H9 (cell line): ENCODE data around the gene KSR1. TPM values are rescaled to one million over a fixed set of nuclear protein-coding genes. Genes with fewer than 3 reads are reported as not detected.
A peak's percentile ranks its signal among the peaks of the same experiment; 100 is the strongest.

Experiments used
- DNase-seq: peaks from one replicate; pipeline ENCODE4 v3.0.0-alpha.2; 2017
- H2AFZ ChIP-seq: one replicate; pipeline ENCODE4 v1.6.1; 2013; ENCODE audit warnings: mild to moderate bottlenecking, low read length, control low read depth, moderate library complexity
- H2AK5ac ChIP-seq: 2 replicates; pipeline ENCODE4 v1.6.1; 2013; ENCODE audit warnings: low read length, control low read depth, mixed read lengths; ENCODE audit not compliant: insufficient read length
- H2BK120ac ChIP-seq: one replicate; pipeline ENCODE4 v1.6.1; 2013; ENCODE audit warnings: low read depth, mild to moderate bottlenecking, low read length, control low read depth, inconsistent platforms; ENCODE audit not compliant: poor library complexity, severe bottlenecking
- H2BK12ac ChIP-seq: 2 replicates; pipeline ENCODE4 v1.6.1; 2013; ENCODE audit warnings: low read length, control low read depth, mixed read lengths, low read depth; ENCODE audit not compliant: insufficient read length
- H2BK15ac ChIP-seq: 2 replicates; pipeline ENCODE4 v1.6.1; 2013; ENCODE audit warnings: low read depth, low read length, control low read depth
- H2BK20ac ChIP-seq: one replicate; pipeline ENCODE4 v1.6.1; 2013; ENCODE audit warnings: low read depth, mild to moderate bottlenecking, low read length, control low read depth, inconsistent platforms; ENCODE audit not compliant: poor library complexity, severe bottlenecking
- H2BK5ac ChIP-seq: 2 replicates; pipeline ENCODE4 v1.6.1; 2013; ENCODE audit warnings: low read length, control low read depth, mixed read lengths; ENCODE audit not compliant: insufficient read length
- H3K14ac ChIP-seq: 2 replicates; pipeline ENCODE4 v1.6.1; 2013; ENCODE audit warnings: low read length, control low read depth; ENCODE audit not compliant: insufficient read depth
- H3K18ac ChIP-seq: 2 replicates; pipeline ENCODE4 v1.6.1; 2013; ENCODE audit warnings: low read depth, mild to moderate bottlenecking, mixed read lengths, low read length, control low read depth; ENCODE audit not compliant: insufficient read length
- H3K23ac ChIP-seq: 2 replicates; pipeline ENCODE4 v1.6.1; 2013; ENCODE audit warnings: low read length, control low read depth, mixed read lengths, low read depth; ENCODE audit not compliant: insufficient read length
- H3K23me2 ChIP-seq: 2 replicates; pipeline ENCODE4 v1.6.1; 2013; ENCODE audit warnings: low read depth, mild to moderate bottlenecking, mixed read lengths, low read length, control low read depth; ENCODE audit not compliant: insufficient read length, poor library complexity, severe bottlenecking
- H3K27ac ChIP-seq: 2 replicates; pipeline ENCODE4 v1.5.1; 2013; ENCODE audit warnings: low read length, control low read depth, mixed read lengths, low read depth; ENCODE audit not compliant: insufficient read length
- H3K27me3 ChIP-seq: 2 replicates; pipeline ENCODE4 v1.6.1; 2013; ENCODE audit warnings: low read length, control low read depth, inconsistent platforms; ENCODE audit not compliant: insufficient read depth
- H3K4ac ChIP-seq: 2 replicates; pipeline ENCODE4 v1.6.1; 2013; ENCODE audit warnings: low read depth, mild to moderate bottlenecking, control low read depth, inconsistent platforms, low read length, moderate library complexity
- H3K4me1 ChIP-seq: 2 replicates; pipeline ENCODE4 v1.6.1; 2013; ENCODE audit warnings: low read length, control low read depth, inconsistent platforms; ENCODE audit not compliant: insufficient read depth
- H3K4me2 ChIP-seq: 2 replicates; pipeline ENCODE4 v1.6.1; 2013; ENCODE audit warnings: low read length, control low read depth, mixed read lengths; ENCODE audit not compliant: insufficient read length, insufficient read depth
- H3K56ac ChIP-seq: 2 replicates; pipeline ENCODE4 v1.6.1; 2013; ENCODE audit warnings: low read depth, mild to moderate bottlenecking, mixed read lengths, low read length, control low read depth; ENCODE audit not compliant: insufficient read length
- H3K79me1 ChIP-seq: 2 replicates; pipeline ENCODE4 v1.6.1; 2013; ENCODE audit warnings: low read depth, mild to moderate bottlenecking, moderate library complexity, low read length, control low read depth, inconsistent platforms; ENCODE audit not compliant: insufficient read depth, poor library complexity, severe bottlenecking
- H3K79me2 ChIP-seq: 2 replicates; pipeline ENCODE4 v1.6.1; 2013; ENCODE audit warnings: low read length, control low read depth, inconsistent platforms; ENCODE audit not compliant: insufficient read depth
- H3K9ac ChIP-seq: 2 replicates; pipeline ENCODE4 v1.6.1; 2013; ENCODE audit warnings: low read length, control low read depth, mixed read lengths; ENCODE audit not compliant: insufficient read length; ENCODE audit errors: extremely low read depth
- H3K9me3 ChIP-seq: one replicate; pipeline ENCODE4 v1.6.1; 2013; ENCODE audit warnings: low read depth, low read length, inconsistent platforms; ENCODE audit not compliant: control insufficient read depth
- H3T11ph ChIP-seq: one replicate; pipeline ENCODE4 v1.6.1; 2013; ENCODE audit warnings: mild to moderate bottlenecking, low read length, control low read depth, inconsistent platforms
- H4K20me1 ChIP-seq: one replicate; pipeline ENCODE4 v1.6.1; 2013; ENCODE audit not compliant: control insufficient read depth, insufficient read length, insufficient read depth
- H4K5ac ChIP-seq: 2 replicates; pipeline ENCODE4 v1.6.1; 2013; ENCODE audit warnings: low read depth, mild to moderate bottlenecking, mixed read lengths, low read length, control low read depth; ENCODE audit not compliant: insufficient read length
- H4K8ac ChIP-seq: replicated peaks from 2 replicates; pipeline ENCODE4 v1.6.1; 2013; ENCODE audit warnings: low read length, control low read depth, mixed read lengths, low read depth; ENCODE audit not compliant: insufficient read length
- H4K91ac ChIP-seq: 2 replicates; pipeline ENCODE4 v1.6.1; 2013; ENCODE audit warnings: low read depth, mild to moderate bottlenecking, moderate library complexity, mixed read lengths, low read length, control low read depth; ENCODE audit not compliant: insufficient read length
- H3K27ac Mint-ChIP-seq, 3 experiments: 2 replicates in 2 of 3; 3 replicates in 1 of 3; pipeline ENCODE4 v1.8.0; 2020 to 2021; ENCODE audit warnings: mixed read lengths in 3 of 3, mild to moderate bottlenecking in 1 of 3, moderate library complexity in 1 of 3
- H3K27me3 Mint-ChIP-seq: 2 replicates; pipeline ENCODE4 v1.8.0; 2021; ENCODE audit warnings: low read depth, mild to moderate bottlenecking, moderate library complexity, mixed read lengths
- H3K36me3 Mint-ChIP-seq, 3 experiments: 2 replicates in 2 of 3; 3 replicates in 1 of 3; pipeline ENCODE4 v1.8.0; 2020 to 2021; ENCODE audit warnings: low read depth in 3 of 3, mixed read lengths in 3 of 3; ENCODE audit not compliant: insufficient read depth in 1 of 3
- H3K4me1 Mint-ChIP-seq, 2 experiments: 2 replicates each; pipeline ENCODE4 v1.8.0; 2020; ENCODE audit warnings: mixed read lengths in 2 of 2
- H3K4me3 Mint-ChIP-seq, 2 experiments: 2 replicates in 1 of 2; 3 replicates in 1 of 2; pipeline ENCODE4 v1.8.0; 2020 to 2021; ENCODE audit warnings: mild to moderate bottlenecking in 2 of 2, mixed read lengths in 2 of 2, moderate library complexity in 1 of 2
- H3K9me3 Mint-ChIP-seq, 2 experiments: 2 replicates in 1 of 2; 3 replicates in 1 of 2; pipeline ENCODE4 v1.8.0; 2020; ENCODE audit warnings: mild to moderate bottlenecking in 2 of 2, mixed read lengths in 2 of 2, moderate library complexity in 1 of 2
- CTCF ChIP-seq: fragments of 200-600 bp; sonication (generic); conservative IDR thresholded peaks from 3 replicates; pipeline ENCODE4 v1.8.0; 2021; ENCODE audit warnings: antibody characterized with exemption, mild to moderate bottlenecking
- WGBS: extraction: QIAGEN DNeasy Blood & Tissue Kit; methylation state at CpG from one replicate; pipeline ENCODE4 v1.1.7; 2013; ENCODE audit warnings: missing lambda C conversion rate, low lambda C conversion rate, mixed read lengths; ENCODE audit not compliant: insufficient read length; ENCODE audit errors: extremely low coverage; 5-methylcytosine and 5-hydroxymethylcytosine counted together
- total RNA-seq: library from RNA; stranded (reverse); gene quantifications from 2 replicates; pipeline ENCODE4 v1.2.1, GENCODE V29; 2021

Gene KSR1
- total RNA-seq, 1 experiment from 2014 or later: 44.9 TPM

GRCh38 chr17:27475070-27475673 lies 18.9 kb downstream of the KSR1 start:
- no peak overlapping the region for H2AK5ac ChIP-seq
- H3K4me1 ChIP-seq: peaks cover 25% of the 10 kb centered on the region
- no peaks in the 10 kb centered on the region for H3K79me1 ChIP-seq
- Mint-ChIP-seq H3K27ac (peak overlapping the region in 1 of 3 experiments; percentile 34; a peak in 1 of 7 replicates), H3K4me1 (peaks cover 74 to 84% of the 10 kb centered on the region in 2 experiments), H3K4me3 (no peak overlapping the region; a peak in 1 of 5 replicates), H3K36me3 (no peaks in the 10 kb centered on the region), H3K9me3 (no peaks in the 10 kb centered on the region), H3K27me3 (no peaks in the 10 kb centered on the region)
- no peak overlapping the region for H2BK12ac ChIP-seq
- H3K23ac ChIP-seq: no peak overlapping the region
- H3K4me2 ChIP-seq: no peak overlapping the region
- no peak overlapping the region for H3T11ph ChIP-seq
- no peak for DNase-seq
- H3K27me3 ChIP-seq: no peaks in the 10 kb centered on the region
- peaks cover 13% of the 10 kb centered on the region; the same call in 1 of the 2 replicates for H3K79me2 ChIP-seq
- no peak overlapping the region for H4K8ac ChIP-seq
- H3K9me3 ChIP-seq: no peaks in the 10 kb centered on the region
- H3K18ac ChIP-seq: no peak overlapping the region
- no peak overlapping the region for H3K27ac ChIP-seq
- H2BK120ac ChIP-seq: no peak overlapping the region
- no peak overlapping the region for H3K56ac ChIP-seq
- H3K23me2 ChIP-seq: no peaks in the 10 kb centered on the region
- H2AFZ ChIP-seq: no peak overlapping the region
- TF ChIP-seq CTCF: no peak
- no peak overlapping the region for H3K9ac ChIP-seq
- no peak overlapping the region for H3K4ac ChIP-seq
- H4K91ac ChIP-seq: no peak overlapping the region
- H2BK20ac ChIP-seq: no peak overlapping the region
- no CpG with 5 or more reads among the region's 10 CpGs for WGBS
- no peak overlapping the region for H2BK5ac ChIP-seq
- H4K5ac ChIP-seq: no peak overlapping the region
- no peak overlapping the region for H3K14ac ChIP-seq
- H2BK15ac ChIP-seq: no peak overlapping the region
- peaks cover 4% of the 10 kb centered on the region for H4K20me1 ChIP-seq
